Activated CD4-positive, alpha-beta T cell treated with anti-CD3 and anti-CD28 coated beads, Interleukin-2, amount 10 ng/mL, durations not matched to agents 24 days and 14 days (primary cell): ENCODE results near the gene GAS5. TPM values are rescaled to one million over a fixed set of nuclear protein-coding genes. Genes with fewer than 3 reads are reported as not detected.
"Not testable (repeated sequence)": the region's sequence is repeated elsewhere in the genome, so short reads cannot be mapped to it uniquely, and the experiment has no call there.

Source experiments
- DNase-seq: peaks from one replicate; pipeline ENCODE4 v3.0.0; 2022
- H3K27ac Mint-ChIP-seq: one replicate; pipeline ENCODE4 v1.8.0; 2022; ENCODE audit warnings: mild to moderate bottlenecking, mixed read lengths
- H3K27me3 Mint-ChIP-seq: one replicate; pipeline ENCODE4 v1.8.0; 2022; ENCODE audit warnings: mixed read lengths
- H3K36me3 Mint-ChIP-seq: one replicate; pipeline ENCODE4 v1.8.0; 2022; ENCODE audit warnings: low read depth, mild to moderate bottlenecking, mixed read lengths
- H3K4me1 Mint-ChIP-seq: one replicate; pipeline ENCODE4 v1.8.0; 2021; ENCODE audit warnings: mixed read lengths
- H3K4me3 Mint-ChIP-seq: one replicate; pipeline ENCODE4 v1.8.0; 2022; ENCODE audit warnings: mild to moderate bottlenecking, moderate library complexity, mixed read lengths
- H3K9me3 Mint-ChIP-seq: one replicate; pipeline ENCODE4 v1.8.0; 2021; ENCODE audit warnings: mixed read lengths
- intact Hi-C: fragments of 100-400 bp; cut with micrococcal nuclease; formaldehyde crosslinking; loops from one replicate; pipeline ENCODE4 v1.15.1; 2023
- total RNA-seq: library from RNA; stranded (reverse); gene quantifications from 2 replicates; pipeline ENCODE4 v1.2.3, GENCODE V29; 2022

GAS5 gene
- total RNA-seq, 1 donor from 2014 or later = 695 TPM

- Mint-ChIP-seq H3K4me1 (peaks cover 51% of the 10 kb centered on the region), H3K27ac (peak overlapping the region; percentile 99), H3K4me3 (peak overlapping the region; percentile 92), H3K36me3 (peaks cover 67% of the 10 kb centered on the region), H3K27me3 (no peaks in the 10 kb centered on the region), H3K9me3 (no peaks in the 10 kb centered on the region)
- intact Hi-C loops = no loop called here
- no peak for DNase-seq
These were observed 2.2 kb downstream of the GAS5 start for GRCh38 chr1:173865468-173866164.

- Mint-ChIP-seq H3K36me3 (peaks cover 71% of the 10 kb centered on the region), H3K27ac (peak overlapping the region; percentile 73), H3K4me1 (peaks cover 43% of the 10 kb centered on the region), H3K4me3 (peak overlapping the region; percentile 92), H3K9me3 (no peaks in the 10 kb centered on the region), H3K27me3 (no peaks in the 10 kb centered on the region)
- intact Hi-C loops = no loop called here
- no peak for DNase-seq
These were observed 3.5 kb downstream of the GAS5 start for GRCh38 chr1:173864179-173864867.

- H3K4me3 Mint-ChIP-seq = peak overlapping the region; percentile 92
- intact Hi-C loops = no loop called here
These were observed 4.3 kb downstream of the GAS5 start for GRCh38 chr1:173863224-173864161.

GRCh38 chr1:173862769-173863223, 5.0 kb downstream of the GAS5 start:
- intact Hi-C loops = no loop called here
- H3K36me3 Mint-ChIP-seq = peaks cover 73% of the 10 kb centered on the region
- no peaks in the 10 kb centered on the region for H3K27me3 Mint-ChIP-seq
- no peaks in the 10 kb centered on the region for H3K9me3 Mint-ChIP-seq
- no peak for DNase-seq
- H3K27ac Mint-ChIP-seq = peak overlapping the region; percentile 65
- peaks cover 35% of the 10 kb centered on the region for H3K4me1 Mint-ChIP-seq
- H3K4me3 Mint-ChIP-seq = peak overlapping the region; percentile 35

More at GRCh38 chr1:173863224-173864161, 4.3 kb downstream of the GAS5 start:
- H3K27ac Mint-ChIP-seq = peak overlapping the region; percentile 73
- H3K36me3 Mint-ChIP-seq = peaks cover 71% of the 10 kb centered on the region
- DNase-seq = no peak
- peaks cover 38% of the 10 kb centered on the region for H3K4me1 Mint-ChIP-seq
- H3K27me3 Mint-ChIP-seq = no peaks in the 10 kb centered on the region
- H3K9me3 Mint-ChIP-seq = no peaks in the 10 kb centered on the region

- DNase-seq, intact Hi-C loops, H3K9me3 Mint-ChIP-seq, H3K27me3 Mint-ChIP-seq: not testable (repeated sequence)
- H3K27ac Mint-ChIP-seq = peak overlapping the region; percentile 65
- H3K4me1 Mint-ChIP-seq = peaks cover 34% of the 10 kb centered on the region
- peaks cover 72% of the 10 kb centered on the region for H3K36me3 Mint-ChIP-seq
- H3K4me3 Mint-ChIP-seq = peak overlapping the region; percentile 35
These were observed 5.5 kb downstream of the GAS5 start for GRCh38 chr1:173862146-173862768.

- no peak overlapping the region for H3K27ac Mint-ChIP-seq
- H3K36me3 Mint-ChIP-seq = peaks cover 67% of the 10 kb centered on the region
- no peak for DNase-seq
- H3K27me3 Mint-ChIP-seq = no peaks in the 10 kb centered on the region
- no peak overlapping the region for H3K4me3 Mint-ChIP-seq
- peaks cover 32% of the 10 kb centered on the region for H3K4me1 Mint-ChIP-seq
- intact Hi-C loops = loop anchor here (1.0 kb wide), 1 partner anchor 20 kb away; no protein-coding TSS in a partner anchor
- no peaks in the 10 kb centered on the region for H3K9me3 Mint-ChIP-seq
These were observed 6.1 kb downstream of the GAS5 start for GRCh38 chr1:173861731-173862145.

- Mint-ChIP-seq H3K4me3 (no peak overlapping the region), H3K4me1 (peaks cover 20% of the 10 kb centered on the region), H3K27me3 (no peaks in the 10 kb centered on the region), H3K36me3 (peaks cover 66% of the 10 kb centered on the region), H3K9me3 (no peaks in the 10 kb centered on the region), H3K27ac (no peak overlapping the region)
- DNase-seq = no peak
- intact Hi-C loops = no loop called here
These were observed 7.7 kb downstream of the GAS5 start for GRCh38 chr1:173860065-173860464.

- Mint-ChIP-seq H3K4me1 (peaks cover 16% of the 10 kb centered on the region), H3K36me3 (peaks cover 64% of the 10 kb centered on the region)
These were observed 8.2 kb downstream of the GAS5 start for GRCh38 chr1:173859547-173859946.

GRCh38 chr1:173857363-173857917, 10.3 kb downstream of the GAS5 start:
- peaks cover 6% of the 10 kb centered on the region for H3K4me1 Mint-ChIP-seq
- intact Hi-C loops = no loop called here
- no peak overlapping the region for H3K27ac Mint-ChIP-seq

More at GRCh38 chr1:173859547-173859946, 8.2 kb downstream of the GAS5 start:
- DNase-seq, H3K27ac Mint-ChIP-seq, H3K9me3 Mint-ChIP-seq, H3K4me3 Mint-ChIP-seq, H3K27me3 Mint-ChIP-seq, intact Hi-C loops: not testable (repeated sequence)

GRCh38 chr1:173856903-173857302, 10.9 kb downstream of the GAS5 start:
- H3K27me3 Mint-ChIP-seq = no peaks in the 10 kb centered on the region
- intact Hi-C loops = no loop called here
- H3K4me1 Mint-ChIP-seq = peaks cover 3% of the 10 kb centered on the region
- H3K36me3 Mint-ChIP-seq = peaks cover 58% of the 10 kb centered on the region
- H3K4me3 Mint-ChIP-seq = no peak overlapping the region
- H3K9me3 Mint-ChIP-seq = no peaks in the 10 kb centered on the region
- no peak for DNase-seq
- H3K27ac Mint-ChIP-seq = no peak overlapping the region

More at GRCh38 chr1:173857363-173857917, 10.3 kb downstream of the GAS5 start:
- H3K4me3 Mint-ChIP-seq = no peak overlapping the region
- H3K9me3 Mint-ChIP-seq = no peaks in the 10 kb centered on the region
- DNase-seq = no peak
- no peaks in the 10 kb centered on the region for H3K27me3 Mint-ChIP-seq
- peaks cover 58% of the 10 kb centered on the region for H3K36me3 Mint-ChIP-seq

GRCh38 chr1:173856014-173856413, 11.8 kb downstream of the GAS5 start:
- no peak overlapping the region for H3K4me3 Mint-ChIP-seq

GRCh38 chr1:173853074-173853473, 14.7 kb downstream of the GAS5 start:
- no peak for DNase-seq
- Mint-ChIP-seq H3K27me3 (no peaks in the 10 kb centered on the region), H3K36me3 (peaks cover 53% of the 10 kb centered on the region), H3K27ac (no peak overlapping the region), H3K9me3 (no peaks in the 10 kb centered on the region), H3K4me3 (no peak overlapping the region), H3K4me1 (peaks cover 5% of the 10 kb centered on the region)
- intact Hi-C loops = no loop called here

More at GRCh38 chr1:173856014-173856413, 11.8 kb downstream of the GAS5 start:
- intact Hi-C loops = no loop called here
- H3K4me1 Mint-ChIP-seq = peaks cover 4% of the 10 kb centered on the region
- DNase-seq = no peak
- no peaks in the 10 kb centered on the region for H3K27me3 Mint-ChIP-seq
- H3K27ac Mint-ChIP-seq = peak overlapping the region; percentile 34
- no peaks in the 10 kb centered on the region for H3K9me3 Mint-ChIP-seq
- H3K36me3 Mint-ChIP-seq = peaks cover 59% of the 10 kb centered on the region

GRCh38 chr1:173852105-173852504, 15.7 kb downstream of the GAS5 start:
- no peaks in the 10 kb centered on the region for H3K9me3 Mint-ChIP-seq
- H3K4me1 Mint-ChIP-seq = peaks cover 6% of the 10 kb centered on the region
- no peaks in the 10 kb centered on the region for H3K27me3 Mint-ChIP-seq
- no peak for DNase-seq
- intact Hi-C loops = no loop called here
- peaks cover 47% of the 10 kb centered on the region for H3K36me3 Mint-ChIP-seq
- no peak overlapping the region for H3K27ac Mint-ChIP-seq
- H3K4me3 Mint-ChIP-seq = no peak overlapping the region
